Endothelial cell of umbilical vein (primary cell): ENCODE results near the gene MRGPRG. TPM values are rescaled to one million over a fixed set of nuclear protein-coding genes. Genes with fewer than 3 reads are reported as not detected.

Source experiments
- BruUV-seq: library from RNA; stranded (reverse); fragments of 400-500 nt; replicated peaks from 2 replicates; lab custom pipeline; 2021; lab: Mats Ljungman, UMichigan
- CTCF ChIA-PET: fragments of 300-600, 350-600 bp; sonication (Branson Sonifier 250); formaldehyde crosslinking; loops from one replicate; lab custom pipeline; 2021; ENCODE audit warnings: antibody characterized with exemption, inconsistent platforms; lab: Charles Lee
- POLR2A ChIA-PET: fragments of 300-600, 350-600 bp; sonication (Branson Sonifier 250); formaldehyde crosslinking; loops from one replicate; lab custom pipeline; 2021; ENCODE audit warnings: antibody characterized with exemption, inconsistent platforms; lab: Charles Lee
- DNase-seq: peaks from one replicate; pipeline ENCODE4 v3.0.0-alpha.2; 2011; ENCODE audit warnings: low read depth, low spot score
- FAIRE-seq: peaks from 2 replicates; lab custom pipeline; 2011; peaks lifted over from hg19 to GRCh38; lab: Jason Lieb, UNC
- H2AFZ ChIP-seq: 2 replicates; pipeline ENCODE4 v1.6.0; 2012; ENCODE audit warnings: low read depth, low read length, control low read depth, inconsistent platforms
- H3K27ac ChIP-seq: 2 replicates; pipeline ENCODE4 v1.5.1; 2011; ENCODE audit warnings: low read depth, mild to moderate bottlenecking, control low read depth, low read length, moderate library complexity; ENCODE audit not compliant: insufficient read depth
- H3K27me3 ChIP-seq, 2 experiments: 2 replicates each; pipeline versions ENCODE4 v1.6.0 to v1.6.1; 2011; ENCODE audit warnings: low read length in 2 of 2, mixed read lengths in 1 of 2; ENCODE audit not compliant: control insufficient read depth in 2 of 2, insufficient read depth in 2 of 2
- H3K36me3 ChIP-seq, 2 experiments: 2 replicates in 1 of 2; 3 replicates in 1 of 2; pipeline ENCODE4 v1.5.1; 2011; ENCODE audit warnings: low read length in 2 of 2, mild to moderate bottlenecking in 1 of 2, moderate library complexity in 1 of 2; ENCODE audit not compliant: control insufficient read depth in 2 of 2, insufficient read depth in 2 of 2; ENCODE audit errors: extremely low read depth in 1 of 2
- H3K4me1 ChIP-seq: 3 replicates; pipeline ENCODE4 v1.5.1; 2011; ENCODE audit warnings: mild to moderate bottlenecking, low read length; ENCODE audit not compliant: control insufficient read depth, insufficient read depth; ENCODE audit errors: extremely low read depth
- H3K4me2 ChIP-seq: 2 replicates; pipeline ENCODE4 v1.6.1; 2011; ENCODE audit warnings: low read length, control low read depth, mixed read lengths; ENCODE audit not compliant: insufficient read depth
- H3K4me3 ChIP-seq, 3 experiments: fragments of 200-600 bp in 1 of 3; sonication (generic), shearing (Covaris generic) in 1 of 3; replicated peaks in 1 of 3; 2 replicates each; pipeline ENCODE4 v1.5.1; 2011 to 2016; ENCODE audit warnings: control low read depth in 3 of 3, low read length in 3 of 3, mild to moderate bottlenecking in 2 of 3, inconsistent platforms in 1 of 3, low read depth in 1 of 3, moderate library complexity in 1 of 3; ENCODE audit not compliant: insufficient read depth in 1 of 3
- H3K79me2 ChIP-seq: 2 replicates; pipeline ENCODE4 v1.6.0; 2012; ENCODE audit warnings: low read length, inconsistent platforms; ENCODE audit not compliant: control insufficient read depth, insufficient read depth
- H3K9ac ChIP-seq: replicated peaks from 2 replicates; pipeline ENCODE3; 2011; ENCODE audit warnings: low read length, control low read depth; ENCODE audit not compliant: insufficient read depth; ENCODE audit errors: extremely low read depth
- H3K9me1 ChIP-seq: replicated peaks from 3 replicates; pipeline ENCODE4 v1.6.0; 2011; ENCODE audit warnings: mild to moderate bottlenecking, low read length; ENCODE audit not compliant: control insufficient read depth, insufficient read depth; ENCODE audit errors: extremely low read depth
- H3K9me3 ChIP-seq: replicated peaks from 2 replicates; pipeline ENCODE4 v1.5.1; 2012; ENCODE audit warnings: low read length, inconsistent platforms; ENCODE audit not compliant: control insufficient read depth, insufficient read depth
- H4K20me1 ChIP-seq: replicated peaks from 2 replicates; pipeline ENCODE3; 2011; ENCODE audit warnings: mild to moderate bottlenecking, low read length; ENCODE audit not compliant: control insufficient read depth, insufficient read depth; ENCODE audit errors: extremely low read depth
- EZH2 ChIP-seq: IDR thresholded peaks from 2 replicates; pipeline ENCODE4 v1.6.1; 2012; ENCODE audit warnings: borderline replicate concordance, low read depth, mild to moderate bottlenecking, moderate library complexity, low read length, inconsistent platforms; ENCODE audit not compliant: severe bottlenecking
- JUN ChIP-seq: IDR thresholded peaks from 2 replicates; pipeline ENCODE4 v1.6.1; 2011; ENCODE audit warnings: borderline replicate concordance, low read depth; ENCODE audit not compliant: insufficient read length, insufficient read depth
- MYC ChIP-seq: IDR thresholded peaks from one replicate; pipeline ENCODE4 v1.6.1; 2011; ENCODE audit warnings: mild to moderate bottlenecking, low read depth, low read length
- POLR2AphosphoS5 ChIP-seq: IDR thresholded peaks from 2 replicates; pipeline ENCODE4 v1.6.1; 2012; ENCODE audit warnings: low read depth, mild to moderate bottlenecking, control low read depth, low read length, moderate library complexity; ENCODE audit not compliant: insufficient read depth
- dilution Hi-C: fragments of 300-500 bp; cut with MboI; formaldehyde crosslinking; loops from one replicate; pipeline ENCODE4 v1.15.0; 2019; ENCODE audit warnings: low sequenced_read_pairs; ENCODE audit not compliant: extremely low pct_ligation_motif_present
- intact Hi-C: fragments of 100-400 bp; cut with micrococcal nuclease; formaldehyde crosslinking; loops from one replicate; pipeline ENCODE4 v1.10.0; 2022
- polyA plus RNA-seq, 4 experiments: library from polyadenylated mRNA; depleted of rRNA in 3 of 4; stranded (reverse) in 3 of 4; unstranded in 1 of 4; fragments of >200 nt; gene quantifications; 2 replicates each; pipeline versions ENCODE4 v1.2.1 to v1.2.3, GENCODE V29; 2011 to 2012; ENCODE audit warnings: missing spikeins in 1 of 4
- total RNA-seq: library from RNA; stranded (reverse); gene quantifications from 2 replicates; pipeline ENCODE4 v1.2.3, GENCODE V29; 2021
- TF ChIP-seq, protein P1 (sequence below), 2 donors: IDR thresholded peaks; 1 replicate in 1 of 2; 2 replicates in 1 of 2; pipeline ENCODE4 v1.5.1; 2011; ENCODE audit warnings: low read length in 2 of 2, mild to moderate bottlenecking in 2 of 2, moderate library complexity in 2 of 2, control low read depth in 1 of 2, inconsistent platforms in 1 of 2, low read depth in 1 of 2; ENCODE audit not compliant: insufficient read depth in 1 of 2; ENCODE audit errors: extremely low read depth in 1 of 2

The MRGPRG gene
- total and polyA plus RNA-seq, 2 donors (not counting 3 experiments of a cell fraction or from before 2014, with no cell fraction given), result not detected

DNA sequence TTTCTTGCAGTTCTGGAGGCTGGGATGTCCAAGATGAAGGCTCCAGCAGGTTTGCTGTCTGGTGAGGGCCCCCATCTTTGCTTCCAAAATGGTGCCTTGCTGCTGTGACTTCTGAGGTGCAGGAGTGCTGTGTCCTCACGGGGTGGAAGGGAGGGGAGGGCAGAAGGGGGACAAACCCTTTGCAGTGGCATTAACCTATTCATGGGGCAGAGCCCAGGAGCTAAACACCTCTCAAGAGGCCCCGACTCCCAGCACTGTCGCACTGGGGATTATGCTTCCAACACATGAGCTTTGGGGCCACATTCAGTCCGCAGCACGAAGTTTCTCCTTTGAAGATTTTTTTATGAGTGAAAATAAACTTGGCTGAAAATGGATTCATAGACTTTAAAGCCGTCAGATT, 28.0 kb downstream of the MRGPRG start:
- ChIA-PET POLR2A (no interaction called here), CTCF (interaction anchor here (0.9 to 2.0 kb wide), 2 partner anchors 17 to 25 kb away, joined by 3 to 4 read pairs; no protein-coding TSS in a partner anchor)
- FAIRE-seq, result no peak

DNA sequence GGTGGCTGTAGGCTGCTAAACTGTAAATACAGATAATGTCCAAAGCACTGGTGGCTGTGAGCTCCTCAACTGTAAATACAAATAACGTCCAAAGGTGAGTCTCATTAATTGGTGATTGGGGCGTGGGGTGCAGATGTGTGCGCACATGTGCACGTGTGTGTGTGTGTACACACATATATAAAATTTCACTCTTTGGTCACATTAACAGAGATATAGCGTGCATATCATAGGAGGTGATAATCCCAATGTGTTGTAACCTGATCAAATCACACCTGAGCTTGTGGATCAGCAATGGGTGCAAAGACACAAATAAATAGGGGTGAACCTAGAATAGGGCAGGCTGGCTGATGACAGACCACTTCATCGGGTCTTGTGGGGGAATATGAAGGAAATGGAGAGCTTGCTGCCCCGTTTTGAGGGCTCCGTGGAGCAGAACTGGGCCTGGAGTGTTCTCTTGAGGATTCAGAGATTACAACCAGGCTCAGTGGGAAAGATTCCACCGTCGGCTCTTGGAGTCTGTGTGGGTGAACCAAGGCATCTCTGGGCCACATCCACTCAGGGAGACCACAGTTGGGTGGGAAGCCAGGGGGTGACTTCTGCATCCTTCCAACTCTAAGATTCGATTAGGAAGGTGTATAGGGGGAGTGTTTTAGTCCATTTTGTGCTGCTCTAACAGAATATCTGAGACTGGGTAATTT, 28.6 kb downstream of the MRGPRG start:
- no peaks in the 10 kb centered on the region for H3K9me3 ChIP-seq
- no peak overlapping the region for H3K9ac ChIP-seq
- CTCF ChIA-PET, result interaction anchor here (2.0 kb wide), 1 partner anchor 26 kb away, joined by 4 read pairs; no protein-coding TSS in a partner anchor
- FAIRE-seq, result no peak
- intact Hi-C loops, result no loop called here
- H3K36me3 ChIP-seq, result no peaks in the 10 kb centered on the region
- POLR2A ChIA-PET, result no interaction called here
- H3K9me1 ChIP-seq, result no peaks in the 10 kb centered on the region
- no peaks in the 10 kb centered on the region for H3K79me2 ChIP-seq
- no peak overlapping the region for H3K4me2 ChIP-seq
- no peak overlapping the region for H3K27ac ChIP-seq
- dilution Hi-C loops, result no loop called here
- TF ChIP-seq, protein P1, sequence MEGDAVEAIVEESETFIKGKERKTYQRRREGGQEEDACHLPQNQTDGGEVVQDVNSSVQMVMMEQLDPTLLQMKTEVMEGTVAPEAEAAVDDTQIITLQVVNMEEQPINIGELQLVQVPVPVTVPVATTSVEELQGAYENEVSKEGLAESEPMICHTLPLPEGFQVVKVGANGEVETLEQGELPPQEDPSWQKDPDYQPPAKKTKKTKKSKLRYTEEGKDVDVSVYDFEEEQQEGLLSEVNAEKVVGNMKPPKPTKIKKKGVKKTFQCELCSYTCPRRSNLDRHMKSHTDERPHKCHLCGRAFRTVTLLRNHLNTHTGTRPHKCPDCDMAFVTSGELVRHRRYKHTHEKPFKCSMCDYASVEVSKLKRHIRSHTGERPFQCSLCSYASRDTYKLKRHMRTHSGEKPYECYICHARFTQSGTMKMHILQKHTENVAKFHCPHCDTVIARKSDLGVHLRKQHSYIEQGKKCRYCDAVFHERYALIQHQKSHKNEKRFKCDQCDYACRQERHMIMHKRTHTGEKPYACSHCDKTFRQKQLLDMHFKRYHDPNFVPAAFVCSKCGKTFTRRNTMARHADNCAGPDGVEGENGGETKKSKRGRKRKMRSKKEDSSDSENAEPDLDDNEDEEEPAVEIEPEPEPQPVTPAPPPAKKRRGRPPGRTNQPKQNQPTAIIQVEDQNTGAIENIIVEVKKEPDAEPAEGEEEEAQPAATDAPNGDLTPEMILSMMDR (IDR thresholded peaks at IDR 0.05; ENCODE audit: extremely low read depth in 1 of 2, insufficient read depth in 1 of 2, low read depth in 1 of 2, low read length in 2 of 2), result no peak
- TF ChIP-seq EZH2 (no peak), JUN (no peak)
- H3K4me3 ChIP-seq, result no peak overlapping the region
- H4K20me1 ChIP-seq, result no peaks in the 10 kb centered on the region
- no peak for DNase-seq
- no peak overlapping the region for H2AFZ ChIP-seq
- BruUV-seq, result no TSS peak
- H3K4me1 ChIP-seq, result no peaks in the 10 kb centered on the region
- peaks cover 0 to 4% of the 10 kb centered on the region in 2 experiments for H3K27me3 ChIP-seq

More for the DNA sequence above, 28.0 kb downstream of the MRGPRG start:
- Histone ChIP-seq H3K4me3 (no peak overlapping the region), H3K79me2 (no peaks in the 10 kb centered on the region), H3K27me3 (peaks cover 0 to 4% of the 10 kb centered on the region in 2 experiments), H2AFZ (no peak overlapping the region), H4K20me1 (no peaks in the 10 kb centered on the region), H3K9me3 (no peaks in the 10 kb centered on the region), H3K4me2 (no peak overlapping the region), H3K9me1 (no peaks in the 10 kb centered on the region), H3K9ac (no peak overlapping the region), H3K4me1 (no peaks in the 10 kb centered on the region), H3K36me3 (no peaks in the 10 kb centered on the region), H3K27ac (no peak overlapping the region)
- no TSS peak for BruUV-seq
- DNase-seq, result no peak
- intact Hi-C loops (no loop called here), dilution Hi-C loops (no loop called here)
- TF ChIP-seq POLR2AphosphoS5 (no peak), JUN (no peak), MYC (no peak)
